HL-60 (cell line): ENCODE measurements around the gene RYK.
"Not testable (repeated sequence)": the region's sequence is repeated elsewhere in the genome, so short reads cannot be mapped to it uniquely, and the experiment has no call there.

Experiments used
- DNase-seq, 2 experiments: peaks; one replicate each; pipeline ENCODE4 v3.0.0-alpha.2; 2010 to 2020; ENCODE audit warnings: low read depth in 1 of 2, low spot score in 1 of 2
- H3K27ac ChIP-seq: fragments of 250-450 bp; sonication (Bioruptor Pico); replicated peaks from 2 replicates; pipeline ENCODE4 v1.5.1; 2020; ENCODE audit warnings: mild to moderate bottlenecking, moderate library complexity
- H3K27me3 ChIP-seq: fragments of 250-450 bp; sonication (Bioruptor Pico); 2 replicates; pipeline ENCODE4 v1.5.1; 2021; ENCODE audit warnings: mild to moderate bottlenecking, moderate library complexity; ENCODE audit not compliant: insufficient read depth, poor library complexity, severe bottlenecking
- H3K4me3 ChIP-seq: replicated peaks from 2 replicates; pipeline ENCODE4 v1.5.1; 2011; ENCODE audit warnings: mild to moderate bottlenecking, control low read depth, low read length; ENCODE audit not compliant: insufficient read depth
- CTCF ChIP-seq: IDR thresholded peaks from one replicate; pipeline ENCODE4 v1.5.1; 2011; ENCODE audit warnings: low read length, control low read depth, inconsistent platforms; ENCODE audit not compliant: insufficient read depth
- GABPA ChIP-seq: IDR thresholded peaks from 2 replicates; pipeline ENCODE4 v1.6.1; 2012; ENCODE audit warnings: low read depth
- POLR2AphosphoS5 ChIP-seq: IDR thresholded peaks from 2 replicates; pipeline ENCODE4 v1.6.1; 2012; ENCODE audit warnings: low read depth
- REST ChIP-seq: IDR thresholded peaks from 2 replicates; pipeline ENCODE4 v1.6.1; 2012; ENCODE audit warnings: low read depth; ENCODE audit not compliant: insufficient replicate concordance
- SPI1 ChIP-seq: IDR thresholded peaks from 2 replicates; pipeline ENCODE4 v1.6.1; 2012; ENCODE audit warnings: low read depth, mild to moderate bottlenecking, borderline replicate concordance

RYK gene

GRCh38 chr3:134228035-134228434, 22.6 kb downstream of the RYK start:
- Histone ChIP-seq H3K27me3 (no peaks in the 10 kb centered on the region), H3K4me3 (no peak overlapping the region), H3K27ac (no peak overlapping the region)
- DNase-seq, result no peak
- TF ChIP-seq CTCF (no peak), GABPA (no peak), REST (no peak), SPI1 (no peak), POLR2AphosphoS5 (no peak)

- not testable (repeated sequence) for H3K27ac ChIP-seq, DNase-seq, H3K27me3 ChIP-seq, H3K4me3 ChIP-seq
Observed at GRCh38 chr3:134224796-134225156, 25.9 kb downstream of the RYK start.

- H3K27me3 ChIP-seq, result no peaks in the 10 kb centered on the region
- H3K4me3 ChIP-seq, result no peak overlapping the region
- H3K27ac ChIP-seq, result no peak overlapping the region
- TF ChIP-seq GABPA (no peak), SPI1 (no peak), POLR2AphosphoS5 (no peak), CTCF (no peak), REST (no peak)
- no peak for DNase-seq
Observed at GRCh38 chr3:134222835-134223234, 27.8 kb downstream of the RYK start.

- no peak for TF ChIP-seq POLR2AphosphoS5
- no peak for TF ChIP-seq GABPA
- TF ChIP-seq CTCF, result no peak
- TF ChIP-seq REST, result no peak
- no peak for TF ChIP-seq SPI1
- Histone ChIP-seq H3K27ac (no peak overlapping the region), H3K4me3 (no peak overlapping the region), H3K27me3 (no peaks in the 10 kb centered on the region)
- no peak for DNase-seq
Observed at GRCh38 chr3:134216851-134217250, 33.8 kb downstream of the RYK start.
